GM21381 (cell line): ENCODE data around the gene ARL8A.
"Not testable (repeated sequence)": the region's sequence is repeated elsewhere in the genome, so short reads cannot be mapped to it uniquely, and the experiment has no call there.

Experiments
- ATAC-seq: cut with Tn5 transposase; IDR thresholded peaks from one replicate; pipeline ENCODE4 v1.9.1; 2021; ENCODE audit warnings: mild to moderate bottlenecking, moderate library complexity; ENCODE audit not compliant: unreplicated experiment

Gene ARL8A

DNA sequence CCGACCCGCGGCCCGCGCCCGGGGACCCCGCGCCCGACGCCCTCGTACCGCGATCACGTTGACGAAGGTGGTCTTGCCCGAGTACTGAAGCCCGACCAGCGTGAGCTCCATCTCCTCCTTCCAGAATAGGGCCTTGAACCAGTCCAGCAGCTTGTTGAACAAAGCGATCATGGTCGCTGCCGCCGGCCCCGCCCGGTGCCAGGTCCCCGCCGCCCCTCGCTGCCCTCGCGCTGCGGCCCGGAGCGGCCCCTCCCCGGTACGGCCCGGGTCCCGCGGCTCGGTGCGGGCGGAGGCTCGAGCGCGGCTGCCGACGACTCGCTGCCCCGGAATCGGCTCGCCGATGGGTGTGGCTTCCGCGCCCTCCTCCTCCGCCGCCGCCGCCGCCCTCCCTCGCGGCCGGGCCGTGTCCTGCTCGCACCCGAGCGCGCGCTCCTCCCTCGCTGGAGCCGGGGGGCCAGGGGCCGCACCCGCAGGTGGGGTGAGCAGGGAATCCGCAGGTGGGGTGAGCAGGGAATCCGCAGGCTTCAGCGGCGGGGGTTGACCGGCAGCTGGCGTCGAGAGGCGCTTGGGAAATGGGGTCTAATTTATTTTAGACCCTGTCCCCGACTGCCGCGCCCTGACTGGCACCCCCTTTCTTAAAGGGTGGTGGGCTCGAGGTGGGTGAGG, at the start of gene ARL8A:
Gene ARL8A (minus strand): TSS at position 336 of the 666 bp plus-strand sequence. CDS start 165 bp downstream, at position 171.
- peak; percentile 62 for ATAC-seq

- no peak for ATAC-seq
These were observed 49.8 kb upstream of the ARL8A start for GRCh38 chr1:202194328-202194648.

DNA sequence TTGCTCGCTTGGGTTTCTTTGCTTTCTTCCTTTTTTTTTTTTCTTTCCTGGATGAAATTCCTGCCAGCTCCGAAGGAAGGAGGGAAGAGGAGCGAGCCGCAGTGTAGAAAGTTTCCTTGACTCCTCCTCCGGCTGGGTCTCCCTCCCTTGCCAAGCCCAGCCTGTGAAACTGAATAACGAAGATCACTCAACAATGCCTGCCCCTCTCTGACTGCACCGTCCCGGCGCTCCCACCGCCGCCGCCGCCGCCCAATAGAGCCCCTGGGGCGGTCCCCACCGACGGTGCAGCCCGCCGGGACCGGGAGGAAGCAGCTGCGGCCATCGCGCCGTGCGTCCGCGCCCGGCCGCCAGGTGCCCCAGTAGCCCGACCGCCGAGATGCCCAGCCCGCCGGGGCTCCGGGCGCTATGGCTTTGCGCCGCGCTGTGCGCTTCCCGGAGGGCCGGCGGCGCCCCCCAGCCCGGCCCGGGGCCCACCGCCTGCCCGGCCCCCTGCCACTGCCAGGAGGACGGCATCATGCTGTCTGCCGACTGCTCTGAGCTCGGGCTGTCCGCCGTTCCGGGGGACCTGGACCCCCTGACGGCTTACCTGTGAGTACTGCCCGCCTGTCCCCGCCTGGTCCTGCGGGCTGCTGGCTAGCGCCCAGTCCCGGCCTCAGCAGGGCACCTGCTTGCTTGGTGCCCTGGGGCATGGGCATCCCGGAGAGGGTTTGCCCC, 49.2 kb upstream of the ARL8A start, which contains the start of gene LGR6:
Gene LGR6 (plus strand): TSS at position 186 of the 714 bp plus-strand sequence. CDS start 191 bp downstream, at position 377.
- no peak for ATAC-seq

DNA sequence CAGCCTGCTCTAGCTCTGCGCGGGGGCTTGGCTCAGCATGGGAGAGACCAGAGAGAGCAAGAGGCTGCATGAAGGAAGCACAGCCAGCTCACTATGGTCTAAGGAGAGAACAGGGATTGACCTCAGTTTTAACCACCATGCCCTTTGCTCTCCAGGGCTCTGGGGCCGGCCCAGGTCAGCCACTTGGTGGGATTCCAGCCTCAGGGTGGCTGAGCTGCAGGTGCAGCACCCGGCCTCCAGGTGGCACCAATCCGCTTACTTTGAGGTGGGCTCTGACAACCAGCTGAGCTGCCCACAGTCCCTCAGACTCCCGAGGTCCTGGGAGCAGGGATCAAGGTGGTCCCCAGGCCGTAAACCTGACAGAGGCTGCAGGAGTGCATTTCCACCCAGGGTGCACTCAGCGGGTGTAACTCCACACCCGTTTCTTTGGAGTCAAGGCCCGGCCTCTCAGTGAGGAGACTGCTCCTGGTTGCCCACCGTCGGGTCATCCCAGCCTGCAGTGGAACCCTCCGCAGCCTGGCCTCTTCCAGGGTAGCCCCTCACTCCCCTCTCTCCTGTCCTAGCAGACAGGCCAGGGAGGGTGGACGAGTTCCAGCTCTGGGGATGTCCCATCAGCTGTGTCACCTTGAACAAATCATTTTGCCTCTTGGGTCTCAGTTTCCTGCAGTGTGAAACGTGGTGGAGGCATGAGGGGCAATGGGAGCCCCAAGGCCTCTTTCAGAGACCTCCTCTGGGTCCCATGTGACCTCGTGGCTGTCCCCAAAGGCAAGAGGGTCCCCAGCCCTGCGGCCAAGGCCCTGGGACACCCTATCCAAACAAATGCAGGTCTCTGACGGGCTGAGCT, 48.5 kb upstream of the ARL8A start:
- ATAC-seq, result no peak

- not testable (repeated sequence) for ATAC-seq
These were observed 46.9 kb upstream of the ARL8A start for GRCh38 chr1:202191391-202191790.

DNA sequence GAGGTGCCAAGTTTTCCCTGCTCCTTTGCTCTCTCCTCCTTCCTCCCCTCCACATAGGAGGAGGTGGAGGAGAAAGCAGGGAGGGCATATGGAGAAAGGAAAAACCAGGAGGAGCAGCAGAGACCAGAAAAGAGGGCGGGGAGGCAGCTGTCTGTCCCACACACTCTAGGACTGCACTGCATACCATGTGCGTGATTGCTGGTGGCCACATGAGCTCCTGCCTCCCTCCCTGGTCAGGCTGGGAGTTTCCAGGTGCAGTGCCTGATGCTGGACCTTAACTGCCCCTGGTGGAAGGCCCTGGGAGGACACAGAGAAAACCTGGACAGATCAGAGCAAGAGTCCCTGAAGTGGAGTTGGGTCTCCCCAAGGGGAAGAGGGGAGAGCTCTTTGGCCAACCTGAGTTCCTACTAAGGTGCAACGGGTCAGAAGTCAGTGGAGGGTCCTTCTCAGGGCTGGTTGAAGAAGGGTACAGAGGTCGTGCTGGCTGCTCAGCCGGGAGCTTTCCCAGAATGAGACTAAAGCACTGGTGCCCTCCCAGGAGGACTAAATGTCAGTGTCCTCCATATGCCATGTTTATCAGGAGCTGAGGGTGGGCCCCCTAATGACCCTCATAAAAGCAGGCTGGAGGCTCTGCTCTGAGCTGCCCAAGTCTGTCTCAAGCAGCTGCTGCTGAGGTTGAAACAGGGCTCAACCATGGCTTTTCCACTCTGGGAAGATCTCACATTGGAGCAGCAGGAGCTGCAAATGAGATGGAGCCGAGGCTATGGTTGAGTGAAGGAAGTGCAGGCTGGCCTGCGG, 45.6 kb upstream of the ARL8A start:
- ATAC-seq, result no peak

DNA sequence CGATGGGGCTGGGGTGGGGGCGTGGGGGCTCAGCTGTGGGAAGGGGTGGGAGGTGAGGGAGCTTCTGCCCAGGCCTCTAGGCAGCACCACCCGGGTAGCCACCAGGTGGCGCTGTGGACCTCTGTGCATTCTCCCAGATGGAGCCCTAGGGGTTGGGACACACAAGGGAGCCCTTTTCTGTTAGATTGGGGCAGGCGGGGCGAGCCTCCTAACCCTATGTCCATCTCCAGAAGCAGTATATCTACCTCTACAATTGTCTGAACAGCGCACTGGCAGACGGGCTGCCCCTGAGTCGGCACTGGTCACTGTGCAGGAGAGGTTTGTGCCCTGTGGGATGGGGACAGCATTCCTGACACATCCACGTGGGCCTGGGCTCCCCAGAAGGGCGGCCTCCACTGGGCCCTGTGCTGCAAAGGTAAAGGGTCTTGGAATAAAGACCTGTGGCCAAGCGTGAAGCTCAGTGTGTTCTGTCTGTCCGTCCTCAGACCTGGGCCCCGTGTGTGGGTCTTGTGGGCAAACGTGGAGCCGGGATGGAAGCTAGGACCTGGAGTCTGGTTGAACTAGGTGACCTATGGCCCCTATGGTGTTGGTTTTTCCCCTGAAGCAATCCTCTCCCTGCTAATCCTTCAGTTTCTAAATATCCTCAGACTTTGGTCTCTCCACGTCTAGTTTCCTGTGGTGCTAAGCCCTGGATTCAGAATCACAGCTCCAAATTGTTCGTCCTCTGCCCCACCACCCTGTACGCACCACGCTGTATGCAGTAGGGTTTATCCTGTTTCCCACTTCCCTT, 44.7 kb upstream of the ARL8A start:
- no peak for ATAC-seq

GRCh38 chr1:202187697-202188407, 43.3 kb upstream of the ARL8A start:
- ATAC-seq, result no peak

DNA sequence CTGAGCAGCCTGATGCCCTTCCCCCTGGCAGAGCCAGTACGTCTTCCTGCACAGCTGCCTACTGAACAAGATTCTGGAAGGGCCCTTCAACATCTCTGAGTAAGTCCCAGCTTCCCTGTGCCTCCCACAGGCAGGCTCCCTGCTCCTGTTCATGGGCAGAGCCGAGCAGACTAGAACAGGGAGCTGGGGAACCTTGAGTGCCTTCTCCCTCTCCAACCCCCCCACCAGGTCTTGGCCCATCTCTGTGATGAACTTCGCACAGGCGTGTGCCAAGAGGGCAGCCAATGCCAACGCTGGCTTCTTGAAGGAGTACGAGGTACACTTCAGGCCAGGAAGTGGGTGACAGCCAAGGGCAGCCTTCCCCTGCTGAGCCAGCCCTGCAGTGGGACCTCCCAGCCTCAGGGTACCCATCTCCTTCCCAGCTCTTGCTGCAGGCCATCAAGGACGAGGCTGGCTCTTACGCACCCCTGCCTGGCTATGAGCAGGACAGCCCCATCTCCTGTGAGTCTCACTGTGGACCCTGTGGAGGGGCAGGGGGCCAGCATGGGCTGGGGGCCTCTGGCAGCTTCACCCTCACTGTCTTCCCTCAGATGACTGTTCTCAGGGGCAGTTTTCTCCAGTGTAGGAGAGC, 42.6 kb upstream of the ARL8A start:
- no peak for ATAC-seq

- no peak for ATAC-seq
These were observed 41.8 kb upstream of the ARL8A start for GRCh38 chr1:202186327-202186726.

DNA sequence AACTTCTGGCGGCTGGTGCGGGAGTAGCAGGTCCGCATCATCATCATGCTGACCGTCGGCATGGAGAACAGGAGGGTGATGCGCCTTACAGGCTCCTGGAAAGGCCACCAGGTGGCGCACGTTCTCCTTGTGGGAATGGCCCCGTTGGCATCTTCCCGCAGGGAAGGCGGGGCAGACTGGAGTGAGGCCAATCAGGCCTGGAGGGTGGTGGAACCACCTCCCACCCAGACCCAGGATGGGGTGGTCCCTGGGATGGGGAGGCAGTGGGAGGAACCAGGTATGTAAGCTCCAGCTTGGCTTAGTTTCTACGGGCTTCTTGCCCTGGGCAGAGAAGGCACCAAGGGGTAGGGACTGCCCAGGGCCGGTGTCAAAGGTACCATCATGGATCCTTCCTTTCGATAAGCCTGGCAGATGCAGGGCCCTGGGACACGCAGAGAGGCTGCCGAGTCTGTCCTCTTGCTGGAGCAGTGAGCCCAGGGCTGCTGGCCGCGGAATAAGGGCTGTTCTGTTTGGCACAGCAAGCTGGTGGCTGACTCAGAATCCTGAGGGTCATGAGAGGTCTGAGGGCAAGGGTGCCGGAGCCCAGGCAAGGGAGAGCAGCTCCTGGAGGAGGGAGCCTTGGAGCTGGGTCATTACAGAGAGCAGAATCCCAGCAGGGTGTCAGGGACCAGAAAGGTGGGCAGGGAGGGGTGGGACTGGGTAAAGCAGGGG, 40.4 kb upstream of the ARL8A start:
- no peak for ATAC-seq

GRCh38 chr1:202182040-202182877, 37.7 kb upstream of the ARL8A start:
- ATAC-seq, result no peak

DNA sequence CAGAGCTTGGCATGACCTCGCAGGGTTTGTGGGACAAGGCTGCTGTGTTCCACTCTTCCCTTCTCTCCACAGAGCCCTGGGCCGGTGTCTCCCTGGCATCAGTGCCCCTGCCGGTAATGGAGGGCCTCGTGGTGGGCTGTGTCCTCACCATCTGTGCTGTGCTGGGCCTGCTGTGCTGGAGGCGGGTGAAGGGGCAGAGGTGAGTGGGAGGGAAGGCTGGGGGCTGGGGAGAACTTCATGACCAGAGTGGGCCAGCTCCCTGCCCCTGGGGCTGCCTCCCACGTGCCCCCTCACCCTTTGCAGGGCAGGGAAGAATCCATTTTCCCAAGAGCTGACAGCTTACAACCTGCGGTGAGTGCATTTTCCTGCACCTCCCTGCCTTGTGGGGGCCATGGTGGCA, 37.0 kb upstream of the ARL8A start:
- no peak for ATAC-seq

GRCh38 chr1:202180751-202181139, 36.2 kb upstream of the ARL8A start:
- ATAC-seq, result not testable (repeated sequence)

- no peak for ATAC-seq
These were observed 35.6 kb upstream of the ARL8A start for GRCh38 chr1:202179828-202180750.
